GM23338 (cell line): Measurements from ENCODE around the gene HNRNPL. TPM values are rescaled to one million over a fixed set of nuclear protein-coding genes. Genes with fewer than 3 reads are reported as not detected.

ENCODE experiments used
- CREB1 ChIP-seq: fragments of 250-450 bp; sonication (Bioruptor Pico); IDR thresholded peaks from 2 replicates; pipeline ENCODE4 v1.5.0; 2020; ENCODE audit warnings: low read depth, mild to moderate bottlenecking, moderate library complexity
- ETS1 ChIP-seq: IDR thresholded peaks from 2 replicates; pipeline ENCODE4 v1.6.1; 2016; ENCODE audit warnings: antibody characterized with exemption
- EZH2 ChIP-seq: fragments of 200-600 bp; sonication (generic); IDR thresholded peaks from one replicate; pipeline ENCODE4 v1.8.0; 2017; ENCODE audit warnings: antibody characterized with exemption, mild to moderate bottlenecking, low read depth; ENCODE audit not compliant: unreplicated experiment
- EZH2phosphoT487 ChIP-seq: fragments of 200-600 bp; sonication (generic); IDR thresholded peaks from one replicate; pipeline ENCODE4 v1.8.1; 2018; ENCODE audit warnings: antibody characterized with exemption; ENCODE audit not compliant: unreplicated experiment
- JUNB ChIP-seq: IDR thresholded peaks from one replicate; pipeline ENCODE4 v1.6.1; 2016; ENCODE audit warnings: antibody characterized with exemption; ENCODE audit not compliant: unreplicated experiment
- NANOG ChIP-seq: IDR thresholded peaks from 2 replicates; pipeline ENCODE4 v1.6.1; 2016; ENCODE audit warnings: antibody characterized with exemption, borderline replicate concordance
- POLR2AphosphoS5 ChIP-seq: IDR thresholded peaks from 2 replicates; pipeline ENCODE4 v1.6.1; 2016; ENCODE audit warnings: antibody characterized with exemption, low read depth
- STAT1 ChIP-seq: IDR thresholded peaks from one replicate; pipeline ENCODE4 v1.6.1; 2016; ENCODE audit warnings: antibody characterized with exemption; ENCODE audit not compliant: unreplicated experiment
- polyA plus RNA-seq: library from polyadenylated mRNA; unstranded; fragments of >200 nt; fragmentation: Nextera tagmentation; extraction: Ambion mirVana; gene quantifications from 2 replicates; pipeline ENCODE4 v1.2.1, GENCODE V29; 2016
- total RNA-seq: library from RNA; depleted of rRNA; stranded (reverse); fragments of >200 nt; shearing (Covaris generic); gene quantifications from 2 replicates; pipeline ENCODE4 v1.2.3, GENCODE V29; 2014
- TF ChIP-seq, protein P1 (sequence below): fragments of 250-450 bp; sonication (Bioruptor Pico); IDR thresholded peaks from 2 replicates; pipeline ENCODE4 v1.5.0; 2020; ENCODE audit warnings: mild to moderate bottlenecking, moderate library complexity

The HNRNPL gene
- total and polyA plus RNA-seq, 2 experiments from 2014 or later, result 580 to 664 TPM

- TF ChIP-seq, protein P1, sequence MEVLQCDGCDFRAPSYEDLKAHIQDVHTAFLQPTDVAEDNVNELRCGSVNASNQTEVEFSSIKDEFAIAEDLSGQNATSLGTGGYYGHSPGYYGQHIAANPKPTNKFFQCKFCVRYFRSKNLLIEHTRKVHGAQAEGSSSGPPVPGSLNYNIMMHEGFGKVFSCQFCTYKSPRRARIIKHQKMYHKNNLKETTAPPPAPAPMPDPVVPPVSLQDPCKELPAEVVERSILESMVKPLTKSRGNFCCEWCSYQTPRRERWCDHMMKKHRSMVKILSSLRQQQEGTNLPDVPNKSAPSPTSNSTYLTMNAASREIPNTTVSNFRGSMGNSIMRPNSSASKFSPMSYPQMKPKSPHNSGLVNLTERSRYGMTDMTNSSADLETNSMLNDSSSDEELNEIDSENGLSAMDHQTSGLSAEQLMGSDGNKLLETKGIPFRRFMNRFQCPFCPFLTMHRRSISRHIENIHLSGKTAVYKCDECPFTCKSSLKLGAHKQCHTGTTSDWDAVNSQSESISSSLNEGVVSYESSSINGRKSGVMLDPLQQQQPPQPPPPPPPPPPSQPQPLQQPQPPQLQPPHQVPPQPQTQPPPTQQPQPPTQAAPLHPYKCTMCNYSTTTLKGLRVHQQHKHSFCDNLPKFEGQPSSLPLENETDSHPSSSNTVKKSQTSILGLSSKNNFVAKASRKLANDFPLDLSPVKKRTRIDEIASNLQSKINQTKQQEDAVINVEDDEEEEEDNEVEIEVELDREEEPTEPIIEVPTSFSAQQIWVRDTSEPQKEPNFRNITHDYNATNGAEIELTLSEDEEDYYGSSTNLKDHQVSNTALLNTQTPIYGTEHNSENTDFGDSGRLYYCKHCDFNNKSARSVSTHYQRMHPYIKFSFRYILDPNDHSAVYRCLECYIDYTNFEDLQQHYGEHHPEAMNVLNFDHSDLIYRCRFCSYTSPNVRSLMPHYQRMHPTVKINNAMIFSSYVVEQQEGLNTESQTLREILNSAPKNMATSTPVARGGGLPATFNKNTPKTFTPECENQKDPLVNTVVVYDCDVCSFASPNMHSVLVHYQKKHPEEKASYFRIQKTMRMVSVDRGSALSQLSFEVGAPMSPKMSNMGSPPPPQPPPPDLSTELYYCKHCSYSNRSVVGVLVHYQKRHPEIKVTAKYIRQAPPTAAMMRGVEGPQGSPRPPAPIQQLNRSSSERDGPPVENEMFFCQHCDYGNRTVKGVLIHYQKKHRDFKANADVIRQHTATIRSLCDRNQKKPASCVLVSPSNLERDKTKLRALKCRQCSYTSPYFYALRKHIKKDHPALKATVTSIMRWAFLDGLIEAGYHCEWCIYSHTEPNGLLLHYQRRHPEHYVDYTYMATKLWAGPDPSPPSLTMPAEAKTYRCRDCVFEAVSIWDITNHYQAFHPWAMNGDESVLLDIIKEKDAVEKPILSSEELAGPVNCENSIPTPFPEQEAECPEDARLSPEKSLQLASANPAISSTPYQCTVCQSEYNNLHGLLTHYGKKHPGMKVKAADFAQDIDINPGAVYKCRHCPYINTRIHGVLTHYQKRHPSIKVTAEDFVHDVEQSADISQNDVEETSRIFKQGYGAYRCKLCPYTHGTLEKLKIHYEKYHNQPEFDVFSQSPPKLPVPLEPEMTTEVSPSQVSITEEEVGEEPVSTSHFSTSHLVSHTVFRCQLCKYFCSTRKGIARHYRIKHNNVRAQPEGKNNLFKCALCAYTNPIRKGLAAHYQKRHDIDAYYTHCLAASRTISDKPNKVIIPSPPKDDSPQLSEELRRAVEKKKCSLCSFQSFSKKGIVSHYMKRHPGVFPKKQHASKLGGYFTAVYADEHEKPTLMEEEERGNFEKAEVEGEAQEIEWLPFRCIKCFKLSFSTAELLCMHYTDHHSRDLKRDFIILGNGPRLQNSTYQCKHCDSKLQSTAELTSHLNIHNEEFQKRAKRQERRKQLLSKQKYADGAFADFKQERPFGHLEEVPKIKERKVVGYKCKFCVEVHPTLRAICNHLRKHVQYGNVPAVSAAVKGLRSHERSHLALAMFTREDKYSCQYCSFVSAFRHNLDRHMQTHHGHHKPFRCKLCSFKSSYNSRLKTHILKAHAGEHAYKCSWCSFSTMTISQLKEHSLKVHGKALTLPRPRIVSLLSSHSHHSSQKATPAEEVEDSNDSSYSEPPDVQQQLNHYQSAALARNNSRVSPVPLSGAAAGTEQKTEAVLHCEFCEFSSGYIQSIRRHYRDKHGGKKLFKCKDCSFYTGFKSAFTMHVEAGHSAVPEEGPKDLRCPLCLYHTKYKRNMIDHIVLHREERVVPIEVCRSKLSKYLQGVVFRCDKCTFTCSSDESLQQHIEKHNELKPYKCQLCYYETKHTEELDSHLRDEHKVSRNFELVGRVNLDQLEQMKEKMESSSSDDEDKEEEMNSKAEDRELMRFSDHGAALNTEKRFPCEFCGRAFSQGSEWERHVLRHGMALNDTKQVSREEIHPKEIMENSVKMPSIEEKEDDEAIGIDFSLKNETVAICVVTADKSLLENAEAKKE (CRISPR knock-in tag), result no peak
- no peak for TF ChIP-seq EZH2
- no peak for TF ChIP-seq NANOG
- TF ChIP-seq EZH2phosphoT487, result no peak
- no peak for TF ChIP-seq CREB1 (CRISPR knock-in tag)
- no peak for TF ChIP-seq JUNB
- TF ChIP-seq POLR2AphosphoS5, result no peak
- TF ChIP-seq ETS1, result no peak
- no peak for TF ChIP-seq STAT1
Measured at GRCh38 chr19:38819231-38819920, 30.4 kb downstream of the HNRNPL start (continued).
